NCI-H1048 (cell line): ENCODE measurements around the gene AIFM2.
"Not testable (repeated sequence)": the region's sequence is repeated elsewhere in the genome, so short reads cannot be mapped to it uniquely, and the experiment has no call there.

Source experiments
- DNase-seq: peaks from one replicate; lab custom pipeline; 2025; lab: John Stamatoyannopoulos, UW

AIFM2 gene

DNA sequence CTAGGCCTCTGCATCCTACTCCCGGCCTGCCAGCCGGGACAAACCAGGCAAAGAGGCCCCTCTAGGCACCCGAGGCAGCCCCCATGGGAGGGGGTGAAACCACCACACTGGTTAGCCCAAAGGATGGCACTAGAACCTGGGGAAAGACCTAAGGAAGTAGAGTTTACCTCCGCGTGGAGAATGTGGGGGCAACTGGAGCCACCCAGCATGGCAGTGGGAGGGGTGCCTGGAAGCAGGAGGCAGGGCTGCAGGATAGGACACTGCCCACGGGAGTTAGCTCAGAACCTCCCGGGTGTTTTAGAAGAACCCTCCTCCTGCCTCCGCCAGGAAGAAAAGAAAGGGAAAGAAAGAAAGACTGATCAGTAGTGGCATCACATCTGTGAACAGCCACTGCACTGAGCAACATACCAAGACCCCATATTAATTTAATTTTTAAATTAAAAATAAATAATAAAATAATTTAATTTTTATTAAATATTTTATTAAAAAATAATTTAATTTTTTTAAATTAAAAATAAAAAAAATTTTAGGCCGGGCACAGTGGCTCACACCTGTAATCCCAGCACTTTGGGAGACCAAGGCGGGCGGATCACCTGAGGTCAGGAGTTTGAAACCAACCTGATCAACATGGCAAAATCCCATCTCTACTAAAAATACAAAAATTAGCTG, 11.2 kb downstream of the AIFM2 start:
- DNase-seq = no peak

DNA sequence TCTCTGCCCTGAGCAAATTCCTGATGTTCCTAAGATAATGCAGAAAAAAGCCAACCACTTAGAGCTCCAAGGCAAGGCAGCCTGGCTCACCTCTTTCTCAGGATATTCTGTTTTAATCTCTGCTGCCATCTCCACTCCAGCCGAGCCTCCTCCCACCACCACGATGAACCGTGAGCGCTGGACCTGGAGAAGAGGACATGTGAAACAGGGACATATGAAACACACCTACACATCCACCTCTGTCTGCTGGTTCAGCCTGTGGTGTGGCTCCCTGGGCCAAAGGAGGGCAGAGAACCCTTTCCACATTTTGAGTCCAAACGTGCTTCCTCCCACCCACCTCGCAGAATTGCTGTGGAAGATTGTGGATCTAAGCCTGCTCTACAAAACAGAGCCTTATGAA, 12.2 kb downstream of the AIFM2 start:
- no peak for DNase-seq

DNA sequence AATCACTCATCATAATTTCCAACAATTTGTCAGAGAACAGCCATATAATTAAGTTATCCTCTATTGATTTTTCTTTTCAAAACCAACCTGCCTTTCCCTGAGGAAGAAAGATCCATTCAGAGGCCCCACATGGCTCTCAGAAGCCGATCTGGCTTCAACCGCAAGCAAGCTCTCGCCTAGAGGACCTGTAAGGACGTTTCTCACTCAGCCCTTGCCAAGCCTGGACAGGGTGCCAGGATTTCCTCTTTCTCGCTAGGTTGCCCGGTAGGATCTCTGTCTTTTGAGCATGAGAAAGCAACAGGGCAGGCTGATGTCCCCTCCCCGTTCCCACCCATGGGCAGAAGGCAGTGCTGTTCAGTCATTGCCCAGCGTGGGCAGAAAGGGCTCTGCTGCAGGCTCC, 13.0 kb downstream of the AIFM2 start:
- no peak for DNase-seq

DNA sequence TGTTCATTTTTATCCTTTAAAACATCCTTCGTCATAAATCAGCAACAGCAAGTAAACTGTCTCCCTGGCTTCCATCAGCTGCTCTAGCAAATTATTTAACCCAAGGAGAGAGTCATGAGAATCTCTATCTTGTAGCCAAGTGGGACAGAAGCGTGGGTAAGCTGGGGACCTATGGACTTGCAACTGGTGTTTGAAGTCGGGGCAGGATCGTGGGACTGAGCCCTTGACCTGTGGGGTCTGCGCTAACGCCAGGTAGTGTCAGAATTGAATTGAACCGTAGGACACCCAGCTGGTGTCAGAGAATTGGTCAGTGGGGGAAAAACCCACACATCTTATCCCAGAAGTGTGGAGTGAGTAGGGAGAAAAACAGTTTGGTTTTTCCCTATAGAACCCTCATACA, 13.4 kb downstream of the AIFM2 start:
- no peak for DNase-seq

DNA sequence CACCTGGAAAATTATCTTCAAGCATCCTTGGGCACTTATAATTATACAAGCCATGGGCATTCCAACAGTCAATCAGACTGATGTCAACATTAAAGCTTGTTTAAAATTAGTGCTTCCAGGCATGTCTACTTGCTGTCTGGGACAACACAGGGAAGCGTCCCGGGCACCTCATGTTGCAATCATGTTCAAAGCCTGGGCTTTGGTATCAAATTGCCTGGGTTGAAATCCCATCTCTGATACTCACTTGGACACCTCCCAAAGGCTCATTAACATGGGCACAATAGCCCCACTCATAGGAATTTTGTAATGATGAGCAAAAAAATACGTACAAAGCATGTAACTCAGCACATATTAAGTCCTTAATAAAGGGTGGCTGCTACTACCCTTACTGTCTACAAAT, 14.4 kb downstream of the AIFM2 start:
- DNase-seq = no peak

DNA sequence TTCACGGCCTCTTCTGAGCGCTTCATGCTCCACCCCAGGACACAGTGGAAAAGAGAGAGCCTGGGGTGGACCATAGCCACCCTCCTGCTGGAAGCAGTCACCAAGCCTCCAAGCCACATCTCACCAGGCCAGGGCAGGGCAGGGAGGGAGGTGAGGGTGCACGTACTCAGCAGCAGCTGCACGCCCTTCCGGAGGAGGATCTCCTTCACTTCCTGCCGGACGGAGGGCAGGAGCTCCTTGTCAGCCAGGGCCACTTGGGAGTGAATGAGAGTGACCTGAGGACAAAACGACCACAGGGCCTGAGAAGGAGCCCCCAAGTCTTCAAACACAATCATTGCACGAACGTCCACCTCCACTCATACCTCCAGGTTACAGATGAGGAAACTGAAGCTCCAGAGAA, 15.0 kb downstream of the AIFM2 start:
- DNase-seq = no peak

DNA sequence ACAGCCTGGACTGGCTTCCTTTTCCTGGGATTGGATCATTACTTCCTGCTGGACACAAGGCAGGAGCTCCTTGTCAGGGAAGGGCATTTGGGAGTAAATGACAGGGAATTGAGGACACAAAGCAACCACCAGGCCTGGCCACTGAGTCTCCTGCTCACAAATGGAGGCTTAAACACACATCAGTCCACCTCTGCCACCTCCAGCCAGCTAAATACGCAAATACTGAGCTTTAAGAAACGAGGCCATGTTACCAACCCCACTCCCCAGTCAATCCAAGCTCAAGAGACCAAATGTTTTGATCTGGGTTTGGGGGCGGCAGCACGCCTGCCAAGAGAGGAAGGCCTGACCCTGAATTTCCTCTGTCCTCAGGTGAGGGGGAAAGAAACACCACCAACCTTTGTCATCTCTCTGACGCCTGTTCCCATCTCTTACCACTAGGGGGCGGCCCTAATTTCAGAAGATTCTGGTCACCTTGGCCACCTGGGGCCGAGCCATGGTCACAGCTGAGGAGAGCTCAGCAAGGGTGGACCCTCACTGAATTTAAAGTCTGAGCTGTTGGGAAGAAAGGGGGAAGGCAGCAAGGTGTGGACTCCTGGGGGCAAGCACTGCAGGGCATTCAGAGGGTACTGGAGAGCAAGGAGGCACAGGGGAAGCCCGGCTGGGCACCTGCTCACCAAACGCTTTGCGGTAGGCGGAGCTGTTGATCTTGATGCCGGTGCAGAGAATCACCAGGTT, 16.5 kb downstream of the AIFM2 start:
- no peak for DNase-seq

DNA sequence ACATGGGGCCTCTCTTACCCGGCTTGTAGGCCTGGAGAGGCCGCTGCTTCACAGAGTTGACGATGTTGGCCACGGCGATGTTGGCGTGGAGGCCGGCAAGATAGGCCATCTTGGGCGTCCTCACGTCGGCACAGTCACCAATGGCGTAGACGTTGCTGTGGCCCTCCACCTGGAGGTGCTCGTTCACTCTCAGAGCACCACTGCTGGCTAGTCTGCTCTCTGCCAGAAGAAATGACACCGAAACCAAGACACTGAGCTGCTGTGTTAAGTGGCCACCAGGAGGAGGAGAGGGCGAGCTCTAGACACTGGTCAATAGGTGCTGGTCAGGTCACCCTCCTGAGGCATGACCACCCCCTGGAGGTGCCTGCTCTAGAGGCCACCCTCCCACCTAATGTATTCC, 17.7 kb downstream of the AIFM2 start:
- no peak for DNase-seq

DNA sequence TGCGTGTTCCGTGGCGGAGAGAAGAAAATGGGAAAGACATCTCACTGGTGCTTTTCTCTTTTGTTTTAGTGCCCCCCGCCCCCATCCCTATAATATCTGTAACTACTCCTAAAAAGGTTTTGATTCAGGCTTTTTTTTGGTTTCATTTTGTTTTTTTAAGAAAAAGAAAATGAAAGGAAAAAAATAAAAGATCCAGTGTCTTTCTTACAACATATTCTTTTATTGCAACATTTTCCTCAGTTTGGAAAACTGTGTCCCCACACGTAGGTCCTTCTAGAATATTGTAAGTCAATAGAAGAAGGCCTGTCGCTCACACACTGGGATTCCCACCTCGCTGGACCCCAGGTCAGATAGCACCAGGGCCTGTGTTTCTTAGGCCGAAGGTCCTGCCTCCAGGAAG, 20.6 kb downstream of the AIFM2 start:
- DNase-seq = no peak

DNA sequence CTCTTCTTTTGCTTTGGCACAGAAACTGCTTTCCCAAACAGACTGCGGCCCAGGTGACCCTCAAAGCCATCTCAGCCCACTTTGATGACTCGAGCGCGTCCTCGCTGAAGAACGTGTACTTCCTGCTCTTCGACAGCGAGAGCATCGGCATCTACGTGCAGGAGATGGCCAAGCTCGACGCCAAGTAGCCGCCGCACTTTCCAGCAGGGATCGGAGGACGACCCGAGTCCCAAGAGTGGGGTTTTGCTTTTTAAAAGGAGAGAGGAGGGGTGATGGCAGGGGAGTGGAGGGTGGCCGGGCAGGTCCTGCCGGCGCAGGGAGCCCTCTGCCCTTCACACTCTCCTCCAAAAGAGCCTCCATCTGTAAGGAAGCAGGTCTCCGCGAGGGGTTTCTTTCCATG, 21.1 kb downstream of the AIFM2 start:
- DNase-seq = no peak

DNA sequence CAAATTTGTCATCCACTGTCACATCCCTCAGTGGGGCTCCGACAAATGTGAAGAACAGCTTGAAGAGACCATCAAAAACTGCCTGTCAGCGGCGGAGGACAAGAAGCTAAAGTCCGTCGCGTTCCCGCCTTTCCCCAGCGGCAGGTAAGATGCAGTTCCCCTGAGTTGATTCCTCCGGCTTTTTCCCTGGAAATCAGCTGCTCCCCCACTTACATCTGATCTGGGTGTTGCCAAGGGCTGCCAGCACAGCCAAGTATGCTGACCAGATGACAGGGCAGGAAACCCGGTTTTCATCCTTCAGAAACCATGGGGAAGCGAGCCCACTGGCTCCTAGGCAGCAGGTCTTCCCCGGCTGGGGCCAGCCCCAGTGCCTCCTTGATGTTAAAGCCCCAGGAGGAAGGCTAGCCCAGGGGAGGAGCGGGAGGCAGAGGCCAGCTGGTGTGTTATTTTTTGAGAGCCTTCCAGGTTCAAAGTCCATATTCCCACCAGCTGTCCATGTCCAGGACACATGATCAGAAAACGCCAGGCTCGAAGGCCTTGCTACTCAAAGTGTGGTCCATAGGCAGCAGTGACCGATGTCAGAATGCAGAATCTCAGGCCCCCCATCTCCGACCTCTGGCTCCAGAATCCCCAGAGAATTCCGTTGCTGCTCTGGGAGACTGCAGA, 23.4 kb downstream of the AIFM2 start:
- DNase-seq = no peak

DNA sequence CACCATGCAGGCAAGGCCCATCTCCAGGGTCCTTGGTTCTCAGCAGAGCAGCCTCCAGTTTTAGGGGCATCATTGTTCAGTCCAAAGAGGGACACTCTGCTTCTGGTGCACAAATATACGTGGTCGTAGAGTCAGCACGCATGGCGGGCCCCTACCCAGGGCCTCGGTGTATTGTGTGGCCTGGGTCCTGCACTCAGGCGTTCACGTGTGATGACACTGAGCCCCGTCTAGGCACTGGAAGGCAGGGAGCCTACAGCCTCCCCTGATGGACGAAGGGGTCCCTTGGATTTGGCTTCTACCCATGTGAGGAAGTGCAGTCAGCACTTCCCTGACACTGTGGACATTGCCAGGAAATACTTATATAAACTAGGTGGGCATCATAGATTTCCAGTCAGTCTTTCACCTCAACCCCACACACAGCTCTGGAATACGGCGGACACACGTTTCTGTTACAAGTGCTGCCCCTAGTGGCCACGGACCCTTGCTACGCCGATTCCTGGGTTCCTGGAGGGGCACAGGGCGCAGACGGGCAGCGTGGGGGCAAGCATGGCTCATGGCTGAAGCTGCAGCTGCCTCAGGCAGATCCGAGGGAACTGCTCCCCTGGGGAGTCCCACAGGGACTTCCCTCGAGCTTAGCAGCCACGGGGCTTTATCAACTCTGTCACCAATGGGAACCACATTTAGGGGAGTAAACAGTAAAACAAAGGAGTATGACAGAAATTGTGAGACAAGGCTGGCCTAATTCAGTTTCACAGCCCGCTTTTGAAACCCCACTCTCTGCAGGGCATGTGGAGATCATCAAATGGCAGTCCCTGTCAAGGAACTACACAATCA, 25.4 kb downstream of the AIFM2 start:
- no peak for DNase-seq

DNA sequence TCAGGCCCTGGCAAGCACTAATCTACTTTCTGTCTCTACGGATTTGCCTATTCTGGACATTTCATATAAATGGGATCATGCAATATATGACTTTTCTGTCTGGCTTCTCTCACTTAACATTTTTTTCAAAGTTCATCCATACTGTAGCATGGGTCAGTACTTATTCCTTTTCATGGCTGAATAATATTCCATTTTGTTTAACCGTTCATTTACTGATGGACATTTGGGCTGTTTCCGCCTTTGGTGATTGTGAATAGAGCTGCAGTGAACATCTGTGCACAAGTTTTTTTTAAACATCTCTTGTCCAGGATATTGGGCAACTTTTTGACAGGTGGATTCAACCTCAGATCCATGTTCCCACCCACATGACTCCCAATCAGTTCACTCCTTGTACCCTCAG, 31.0 kb downstream of the AIFM2 start:
- no peak for DNase-seq

DNA sequence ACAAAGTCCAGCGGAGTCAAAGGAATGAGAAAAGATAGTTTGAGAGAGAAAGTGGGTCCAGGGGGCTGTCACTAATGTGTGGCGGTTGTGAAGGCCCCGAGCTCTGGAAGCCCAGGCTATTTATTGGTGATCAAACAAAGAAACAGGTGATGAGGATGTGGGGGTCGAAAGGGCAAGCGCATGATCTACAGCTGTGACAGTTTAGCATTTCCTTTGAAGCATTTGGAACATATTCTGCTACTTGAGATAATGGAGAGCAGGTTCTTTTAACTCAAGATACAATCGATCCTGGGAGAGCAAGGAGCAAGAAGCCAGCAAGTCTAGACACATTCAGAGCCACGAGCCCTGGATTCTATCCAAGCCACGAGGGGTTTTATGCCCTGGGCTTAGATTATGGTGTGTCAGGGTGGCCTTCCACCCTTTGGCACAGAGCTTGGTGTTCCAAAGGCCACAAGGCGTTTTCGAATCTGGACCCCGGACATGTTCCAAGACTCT, 31.5 kb downstream of the AIFM2 start:
- DNase-seq = not testable (repeated sequence)

DNA sequence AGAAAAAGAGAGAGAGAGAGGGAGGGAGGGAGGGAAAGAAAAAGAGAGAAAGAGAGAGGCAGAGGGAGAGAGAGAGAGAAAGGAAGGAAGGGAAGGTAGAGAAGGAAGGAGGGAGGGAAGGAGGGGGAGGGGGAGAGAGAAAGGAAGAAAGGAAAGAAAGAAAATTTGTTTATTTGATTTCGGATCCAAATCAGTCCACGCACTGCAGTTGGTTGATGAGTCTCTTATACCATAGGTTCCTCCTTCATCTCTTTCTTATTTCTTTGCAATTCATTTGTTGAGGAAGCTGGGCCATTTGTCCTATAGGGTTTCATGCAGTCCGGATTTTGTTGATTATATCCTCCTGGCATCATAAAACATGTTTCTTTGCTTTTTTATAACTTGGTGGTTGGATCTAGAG, 34.4 kb downstream of the AIFM2 start:
- no peak for DNase-seq

DNA sequence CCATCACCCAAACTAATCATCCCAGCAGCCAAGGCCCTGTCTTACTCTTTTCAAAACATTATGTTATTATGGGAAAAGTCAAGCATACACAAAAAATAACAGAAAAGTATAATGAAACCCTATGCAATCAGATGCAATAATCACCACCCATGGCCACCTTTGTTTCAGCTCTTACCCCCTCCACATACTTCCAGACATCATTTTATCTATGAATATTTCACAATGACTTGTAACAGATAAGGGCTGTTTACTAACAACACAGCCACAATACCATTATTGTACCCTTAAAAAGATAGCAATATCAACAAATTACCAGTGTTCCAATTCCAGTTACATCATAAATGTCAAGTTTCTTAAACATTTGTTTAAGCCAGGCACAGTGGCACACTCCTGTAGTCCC, 35.2 kb downstream of the AIFM2 start:
- DNase-seq = no peak

DNA sequence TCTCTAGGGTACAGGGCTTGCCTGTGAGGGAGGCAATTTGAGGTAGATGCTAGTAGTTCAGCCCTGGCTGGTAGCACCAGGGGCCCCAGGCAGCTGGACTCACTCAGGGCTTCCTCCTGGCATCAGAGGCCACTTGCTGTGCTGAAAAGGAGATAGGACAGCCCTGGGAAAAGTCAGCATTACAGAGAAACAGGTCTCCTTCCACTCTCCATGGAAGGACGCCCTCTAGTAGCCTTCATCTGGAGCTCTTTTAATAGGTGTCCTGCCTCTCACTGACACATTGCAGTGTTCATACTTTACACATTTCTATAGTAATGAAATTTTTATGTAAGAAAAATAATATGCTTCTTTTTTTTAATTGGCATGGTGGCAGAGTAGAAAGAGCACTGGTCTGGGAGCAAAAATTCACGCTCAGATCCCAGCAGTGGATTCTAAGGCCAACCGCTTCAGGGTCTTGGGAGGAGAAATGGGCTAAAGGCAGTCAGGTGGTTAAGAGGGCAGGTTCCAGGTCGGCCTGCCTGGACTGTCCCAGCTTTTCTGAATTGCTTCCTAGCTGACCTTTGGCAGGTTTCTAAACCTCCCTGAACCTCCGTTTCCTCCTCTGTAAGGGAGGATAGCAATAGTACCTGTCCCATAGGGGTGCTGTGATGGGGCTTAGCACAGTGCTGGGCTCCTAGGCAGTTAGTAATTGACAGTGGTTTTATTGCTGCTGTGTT, 35.8 kb downstream of the AIFM2 start:
- DNase-seq = no peak

DNA sequence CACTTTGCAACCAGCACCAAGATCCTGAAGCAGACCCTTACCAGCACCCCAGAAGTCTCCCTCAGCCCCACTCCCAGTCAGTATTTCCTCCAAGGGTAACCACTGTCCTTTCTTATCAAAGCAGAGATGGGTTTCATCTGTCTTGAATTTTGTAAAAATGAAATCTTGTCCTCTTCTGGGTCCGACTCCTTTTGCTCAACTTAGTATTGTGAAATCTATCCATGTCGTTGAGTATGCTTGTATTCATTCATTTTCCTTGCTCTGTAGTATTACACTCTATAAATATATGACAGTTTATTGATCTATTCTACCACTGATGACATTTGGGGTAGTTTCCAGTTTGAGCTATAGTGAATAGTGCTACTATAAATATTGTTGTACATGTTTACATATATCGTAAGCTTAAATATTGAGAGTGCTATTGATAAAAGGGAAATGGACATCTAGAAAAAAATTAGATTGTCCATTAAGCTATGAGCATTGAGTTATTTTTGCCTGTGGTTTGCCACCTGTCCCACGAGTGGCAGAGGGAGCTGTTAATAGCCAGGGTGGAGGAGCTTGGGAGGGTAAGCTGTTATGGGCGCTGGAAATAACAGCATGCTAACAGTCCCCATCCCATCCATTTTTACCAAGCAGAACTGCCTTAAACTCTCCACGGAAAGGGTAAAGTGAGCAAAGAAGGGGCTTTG, 36.5 kb downstream of the AIFM2 start:
- DNase-seq = no peak

DNA sequence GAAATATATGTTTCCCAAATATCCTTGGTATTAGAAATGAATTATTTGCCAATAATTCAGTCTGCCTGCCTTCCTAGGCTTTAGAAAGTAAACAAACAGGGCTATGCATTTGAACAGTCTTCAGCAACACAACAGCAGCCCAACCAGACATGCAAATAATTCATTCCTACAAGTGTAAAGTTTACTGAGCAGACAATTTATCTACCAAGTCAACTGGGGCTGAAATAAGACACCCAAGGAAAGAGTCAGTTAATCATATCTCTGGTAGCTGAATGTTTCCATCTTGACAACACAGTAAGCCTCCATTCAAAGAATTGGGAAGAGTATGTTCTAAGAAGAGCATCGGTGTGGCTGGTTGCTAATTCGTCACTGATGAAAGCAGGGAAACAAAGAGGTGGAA, 38.4 kb downstream of the AIFM2 start:
- no peak for DNase-seq

DNA sequence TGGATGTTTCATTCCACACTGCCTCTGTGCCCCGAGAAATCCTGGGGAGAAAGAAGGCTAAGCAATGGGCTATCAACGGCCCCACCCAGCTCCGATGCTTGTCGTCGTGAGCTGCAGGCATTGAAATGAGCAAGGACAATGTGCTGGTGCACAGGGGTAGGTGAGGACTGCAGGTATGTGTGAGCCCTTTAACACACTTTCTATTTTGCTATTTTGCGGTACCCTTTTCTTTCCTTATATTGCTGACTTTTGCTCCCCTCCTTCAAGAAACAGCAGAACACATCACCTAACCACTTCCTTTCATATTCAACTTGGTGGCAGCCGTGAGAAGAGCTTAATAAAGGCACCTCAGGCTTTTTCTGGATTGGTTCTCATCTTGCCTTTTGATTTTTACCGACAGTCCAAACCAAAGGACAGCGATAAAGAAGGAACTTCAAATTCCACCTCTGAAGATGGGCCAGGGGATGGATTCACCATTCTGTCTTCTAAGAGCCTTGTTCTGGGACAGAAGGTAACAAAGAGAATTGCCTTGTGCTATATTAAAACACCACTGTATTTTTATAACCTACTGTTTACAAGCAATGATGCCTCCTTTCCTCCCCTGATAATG, 39.2 kb downstream of the AIFM2 start:
- DNase-seq = no peak

DNA sequence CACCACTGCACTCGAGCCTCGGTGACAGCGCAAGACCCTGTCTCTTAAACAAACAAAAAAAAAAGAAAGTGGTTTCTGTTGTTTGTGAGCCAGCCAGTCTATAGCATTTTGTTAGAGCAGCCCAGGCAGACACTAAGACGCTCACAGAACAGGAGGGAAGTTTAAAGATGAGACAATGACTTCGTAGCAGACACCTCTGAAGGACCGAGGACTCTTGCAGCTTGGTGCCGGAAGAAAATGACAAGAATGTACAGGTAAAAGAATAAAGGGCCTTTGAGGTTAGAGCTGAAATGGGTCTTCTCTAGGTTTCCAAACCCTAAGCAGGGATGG, 40.3 kb downstream of the AIFM2 start:
- no peak for DNase-seq
